H1 (cell line): Measurements from ENCODE around the gene IGSF9B. TPM values are rescaled to one million over a fixed set of nuclear protein-coding genes. Genes with fewer than 3 reads are reported as not detected.

Source experiments
- CTCF ChIA-PET: fragments of 300-600 bp; sonication (Branson Sonifier 250); formaldehyde crosslinking; loops from one replicate; lab custom pipeline; 2021; ENCODE audit not compliant: partially characterized antibody; lab: Charles Lee
- POLR2A ChIA-PET: fragments of 300-600 bp; sonication (Branson Sonifier 250); formaldehyde crosslinking; loops from one replicate; lab custom pipeline; 2021; ENCODE audit warnings: inconsistent platforms; ENCODE audit not compliant: partially characterized antibody; lab: Charles Lee
- DNase-seq, 2 experiments: peaks; one replicate each; pipeline versions ENCODE4 v3.0.0 to v3.0.0-alpha.2; 2010 to 2022; ENCODE audit warnings: low spot score in 2 of 2, low read depth in 1 of 2, mixed read lengths in 1 of 2
- FAIRE-seq: peaks from 2 replicates; lab custom pipeline; 2011; peaks lifted over from hg19 to GRCh38; lab: Jason Lieb, UNC
- H2AFZ ChIP-seq: 2 replicates; pipeline ENCODE4 v1.8.1; 2012; ENCODE audit warnings: low read length, inconsistent platforms
- H2AK5ac ChIP-seq: 2 replicates; pipeline ENCODE4 v1.6.1; 2013; ENCODE audit warnings: low read depth, low read length
- H2BK120ac ChIP-seq: replicated peaks from 2 replicates; pipeline ENCODE3; 2013; ENCODE audit warnings: low read depth, low read length, inconsistent platforms
- H2BK12ac ChIP-seq: 2 replicates; pipeline ENCODE4 v1.6.1; 2013; ENCODE audit warnings: low read depth, low read length
- H2BK15ac ChIP-seq: 2 replicates; pipeline ENCODE4 v1.6.1; 2013; ENCODE audit warnings: low read length
- H2BK20ac ChIP-seq: 2 replicates; pipeline ENCODE4 v1.6.1; 2013; ENCODE audit warnings: low read length
- H2BK5ac ChIP-seq: 2 replicates; pipeline ENCODE4 v1.6.1; 2013; ENCODE audit warnings: low read depth, low read length
- H3K14ac ChIP-seq: 2 replicates; pipeline ENCODE4 v1.6.1; 2013; ENCODE audit warnings: inconsistent platforms; ENCODE audit not compliant: insufficient read length
- H3K18ac ChIP-seq: 2 replicates; pipeline ENCODE4 v1.6.1; 2013; ENCODE audit warnings: low read length; ENCODE audit errors: extremely low read depth
- H3K23ac ChIP-seq: 2 replicates; pipeline ENCODE4 v1.6.1; 2013; ENCODE audit warnings: inconsistent platforms; ENCODE audit not compliant: insufficient read length
- H3K23me2 ChIP-seq: 2 replicates; pipeline ENCODE4 v1.6.1; 2013; ENCODE audit warnings: low read depth, low read length
- H3K27ac ChIP-seq: 2 replicates; pipeline ENCODE4 v1.6.1; 2011; ENCODE audit warnings: low read depth, low read length, inconsistent platforms
- H3K27me3 ChIP-seq, 4 experiments: replicated peaks in 1 of 4; 1 replicate in 1 of 4; 2 replicates in 3 of 4; pipeline versions ENCODE4 v1.6.1 to v1.8.1; 2011 to 2013; ENCODE audit warnings: low read length in 3 of 4, mild to moderate bottlenecking in 3 of 4, inconsistent platforms in 2 of 4, mixed read lengths in 2 of 4, moderate library complexity in 1 of 4; ENCODE audit not compliant: control insufficient read depth in 3 of 4, insufficient read depth in 3 of 4; ENCODE audit errors: extremely low read depth in 1 of 4
- H3K36me3 ChIP-seq, 4 experiments: 2 replicates each; pipeline versions ENCODE4 v1.6.1 to v1.8.1; 2011 to 2013; ENCODE audit warnings: mild to moderate bottlenecking in 4 of 4, low read length in 3 of 4, moderate library complexity in 2 of 4, control low read depth in 1 of 4, inconsistent platforms in 1 of 4; ENCODE audit not compliant: insufficient read depth in 4 of 4, control insufficient read depth in 2 of 4
- H3K4ac ChIP-seq: replicated peaks from 2 replicates; pipeline ENCODE3; 2013; ENCODE audit warnings: low read length, low read depth, mixed read lengths, inconsistent platforms; ENCODE audit not compliant: insufficient read length
- H3K4me1 ChIP-seq, 4 experiments: replicated peaks in 1 of 4; 1 replicate in 1 of 4; 2 replicates in 3 of 4; pipeline versions ENCODE4 v1.6.1 to v1.8.1; 2011 to 2013; ENCODE audit warnings: low read length in 3 of 4, inconsistent platforms in 2 of 4, mixed read lengths in 1 of 4; ENCODE audit not compliant: insufficient read depth in 4 of 4, control insufficient read depth in 3 of 4
- H3K4me2 ChIP-seq, 2 experiments: 2 replicates each; pipeline versions ENCODE4 v1.6.1 to v1.8.1; 2011 to 2013; ENCODE audit warnings: low read depth in 2 of 2, low read length in 2 of 2, control low read depth in 1 of 2, inconsistent platforms in 1 of 2, mild to moderate bottlenecking in 1 of 2; ENCODE audit not compliant: insufficient read depth in 1 of 2
- H3K4me3 ChIP-seq, 4 experiments: fragments of 200-600, 300-600 bp in 1 of 4; sonication (generic), shearing (Covaris generic), sonication (Bioruptor Twin) in 1 of 4; 2 replicates each; pipeline versions ENCODE4 v1.5.1 to v1.8.1; 2011 to 2016; ENCODE audit warnings: low read length in 4 of 4, low read depth in 3 of 4, control low read depth in 2 of 4, inconsistent platforms in 2 of 4, mild to moderate bottlenecking in 2 of 4, mixed read lengths in 1 of 4, moderate library complexity in 1 of 4; ENCODE audit not compliant: insufficient read depth in 2 of 4; ENCODE audit errors: extremely low read depth in 1 of 4
- H3K56ac ChIP-seq: replicated peaks from 2 replicates; pipeline ENCODE3; 2013; ENCODE audit warnings: low read depth, mild to moderate bottlenecking, mixed read lengths, low read length, inconsistent platforms; ENCODE audit not compliant: insufficient read length
- H3K79me1 ChIP-seq: 2 replicates; pipeline ENCODE4 v1.6.1; 2013; ENCODE audit warnings: low read depth, low read length, control low read depth
- H3K79me2 ChIP-seq, 2 experiments: 2 replicates each; pipeline versions ENCODE4 v1.6.1 to v1.8.1; 2012 to 2013; ENCODE audit warnings: low read length in 2 of 2, mild to moderate bottlenecking in 2 of 2, inconsistent platforms in 1 of 2; ENCODE audit not compliant: insufficient read depth in 2 of 2, control insufficient read depth in 1 of 2
- H3K9ac ChIP-seq, 4 experiments: replicated peaks in 1 of 4; 1 replicate in 1 of 4; 2 replicates in 3 of 4; pipeline versions ENCODE4 v1.6.1 to v1.8.1; 2011 to 2013; ENCODE audit warnings: low read depth in 3 of 4, low read length in 3 of 4, control low read depth in 2 of 4, mild to moderate bottlenecking in 2 of 4, moderate library complexity in 2 of 4, inconsistent platforms in 1 of 4; ENCODE audit errors: extremely low read depth in 1 of 4
- H3K9me3 ChIP-seq, 2 experiments: 2 replicates each; pipeline versions ENCODE4 v1.6.1 to v1.8.1; 2012 to 2013; ENCODE audit warnings: mild to moderate bottlenecking in 2 of 2, moderate library complexity in 2 of 2, control low read depth in 1 of 2, inconsistent platforms in 1 of 2, low read depth in 1 of 2, low read length in 1 of 2, mixed read lengths in 1 of 2; ENCODE audit not compliant: insufficient read depth in 2 of 2
- H4K20me1 ChIP-seq, 2 experiments: replicated peaks in 1 of 2; 2 replicates each; pipeline versions ENCODE3 to v1.8.1; 2011 to 2013; ENCODE audit warnings: inconsistent platforms in 2 of 2, low read length in 2 of 2, mild to moderate bottlenecking in 1 of 2; ENCODE audit not compliant: insufficient read depth in 2 of 2, control insufficient read depth in 1 of 2
- H4K5ac ChIP-seq: 2 replicates; pipeline ENCODE4 v1.6.1; 2013; ENCODE audit warnings: low read length, low read depth, mixed read lengths, inconsistent platforms; ENCODE audit not compliant: insufficient read length
- H4K8ac ChIP-seq: 2 replicates; pipeline ENCODE4 v1.8.0; 2013; ENCODE audit warnings: mild to moderate bottlenecking, moderate library complexity, low read length, inconsistent platforms; ENCODE audit not compliant: insufficient read depth; ENCODE audit errors: extremely low read depth
- H4K91ac ChIP-seq: replicated peaks from 2 replicates; pipeline ENCODE3; 2013; ENCODE audit warnings: low read length, mixed read lengths, inconsistent platforms; ENCODE audit not compliant: insufficient read length
- TBP ChIP-seq: IDR thresholded peaks from 2 replicates; pipeline ENCODE4 v1.6.1; 2011; ENCODE audit warnings: low read depth, low read length, improper control_type of control experiment
- WGBS, 2 experiments: shearing (Covaris generic) in 1 of 2; methylation state at CpG; one replicate each; pipeline versions ENCODE4 v1.1.6 to v1.1.7; 2013 to 2015; ENCODE audit warnings: low lambda C conversion rate in 2 of 2, mixed read lengths in 2 of 2, inconsistent platforms in 1 of 2, low coverage in 1 of 2, missing lambda C conversion rate in 1 of 2; ENCODE audit not compliant: insufficient replicate concordance in 2 of 2, insufficient coverage in 1 of 2, insufficient read length in 1 of 2; ENCODE audit errors: extremely low coverage in 1 of 2, missing lambda C conversion rate in 1 of 2; 5-methylcytosine and 5-hydroxymethylcytosine counted together
- polyA plus RNA-seq, 7 experiments: library from polyadenylated mRNA; depleted of rRNA in 3 of 7; stranded (reverse) in 5 of 7; unstranded in 2 of 7; fragments of >200 nt in 5 of 7; fragments of 200-250 nt in 2 of 7; gene quantifications; 1 replicate in 5 of 7; 2 replicates in 1 of 7; 4 replicates in 1 of 7; pipeline versions ENCODE4 v1.2.1 to v1.2.3, GENCODE V29; 2011 to 2013; ENCODE audit warnings: missing spikeins in 2 of 7, mixed read lengths in 2 of 7
- total RNA-seq: library from RNA; stranded (reverse); fragmentation: NEBNext Ultra II Directional; extraction: Animal tissue kit (Norgen Biotek cat#: 25700); gene quantifications from 2 replicates; pipeline ENCODE4 v1.2.1, GENCODE V29; 2021

The IGSF9B gene
- total and polyA plus RNA-seq, 2 of the 8 experiments (the other 6 are each of a cell fraction or from before 2014, with no cell fraction given): 16.5 to 49.2 TPM

GRCh38 chr11:133966172-133966651 is 9.4 kb upstream of the IGSF9B start:
- H2BK120ac ChIP-seq: no peak overlapping the region
- no peak overlapping the region for H4K91ac ChIP-seq
- H3K4me1 ChIP-seq: peaks cover 0 to 4% (median 0%) of the 10 kb centered on the region in 4 experiments; a peak in 2 of 7 replicates
- H2AFZ ChIP-seq: no peak overlapping the region
- H2BK5ac ChIP-seq: no peak overlapping the region
- no peak overlapping the region for H3K14ac ChIP-seq
- no peak overlapping the region for H3K18ac ChIP-seq
- H3K4me2 ChIP-seq: no peak overlapping the region; a peak in 1 of 4 replicates
- H3K9ac ChIP-seq: no peak overlapping the region
- POLR2A ChIA-PET: interaction anchor here (1.1 kb wide), 1 partner anchor 8 kb away, joined by 3 read pairs; no protein-coding TSS in a partner anchor
- H3K9me3 ChIP-seq: no peaks in the 10 kb centered on the region
- peak overlapping the region; percentile 40; the same call in 1 of the 2 replicates for H2BK15ac ChIP-seq
- H3K4ac ChIP-seq: no peak overlapping the region
- no peaks in the 10 kb centered on the region for H3K79me2 ChIP-seq
- H3K56ac ChIP-seq: no peak overlapping the region
- H4K20me1 ChIP-seq: peaks cover 0 to 3% of the 10 kb centered on the region in 2 experiments
- FAIRE-seq: no peak
- H3K23me2 ChIP-seq: no peaks in the 10 kb centered on the region
- H3K79me1 ChIP-seq: no peaks in the 10 kb centered on the region
- H2AK5ac ChIP-seq: no peak overlapping the region
- no peak overlapping the region for H4K5ac ChIP-seq
- peaks cover 0 to 9% (median 3%) of the 10 kb centered on the region in 4 experiments; a peak in 5 of 7 replicates for H3K27me3 ChIP-seq
- TF ChIP-seq TBP: no peak
- CTCF ChIA-PET: interaction anchor here (1.0 to 3.2 kb wide), 6 partner anchors 10 to 64 kb away, joined by 3 to 11 read pairs (median 4); no protein-coding TSS in a partner anchor
- no peak overlapping the region for H3K27ac ChIP-seq
- WGBS, 2 experiments: 83% methylated on average over 3 of the region's 7 CpGs; no CpG with 5 or more reads in 1 of the 2 experiments
- H3K4me3 ChIP-seq: no peak overlapping the region
- no peaks in the 10 kb centered on the region for H3K36me3 ChIP-seq
- no peak overlapping the region for H3K23ac ChIP-seq
- no peak overlapping the region for H2BK20ac ChIP-seq
- no peak for DNase-seq
- H2BK12ac ChIP-seq: no peak overlapping the region
- no peak overlapping the region for H4K8ac ChIP-seq
